GM21381 (cell line): Measurements from ENCODE around the gene SRCAP.

Source experiments
- ATAC-seq: cut with Tn5 transposase; IDR thresholded peaks from one replicate; pipeline ENCODE4 v1.9.1; 2021; ENCODE audit warnings: mild to moderate bottlenecking, moderate library complexity; ENCODE audit not compliant: unreplicated experiment

Gene SRCAP

DNA sequence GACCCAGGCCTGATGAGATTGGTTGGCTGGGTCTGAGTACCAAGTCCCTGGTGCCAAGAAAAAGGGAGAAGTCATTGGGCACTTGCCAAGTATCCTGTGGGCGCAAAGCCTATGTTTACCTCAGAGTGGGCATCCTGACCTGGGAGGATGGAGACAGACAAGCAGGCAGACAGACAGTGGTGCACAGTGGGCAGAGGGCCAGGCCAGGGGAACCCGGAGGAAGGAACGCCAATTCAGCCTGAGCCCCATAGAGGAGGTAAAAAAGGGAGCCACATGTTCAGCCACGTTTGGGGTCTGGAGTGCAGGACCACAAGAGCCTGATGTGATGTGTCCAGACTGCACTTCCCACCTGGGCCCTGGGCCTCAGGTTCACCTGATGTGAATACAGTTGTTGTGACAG, 54.6 kb downstream of the SRCAP start:
- ATAC-seq: no peak

DNA sequence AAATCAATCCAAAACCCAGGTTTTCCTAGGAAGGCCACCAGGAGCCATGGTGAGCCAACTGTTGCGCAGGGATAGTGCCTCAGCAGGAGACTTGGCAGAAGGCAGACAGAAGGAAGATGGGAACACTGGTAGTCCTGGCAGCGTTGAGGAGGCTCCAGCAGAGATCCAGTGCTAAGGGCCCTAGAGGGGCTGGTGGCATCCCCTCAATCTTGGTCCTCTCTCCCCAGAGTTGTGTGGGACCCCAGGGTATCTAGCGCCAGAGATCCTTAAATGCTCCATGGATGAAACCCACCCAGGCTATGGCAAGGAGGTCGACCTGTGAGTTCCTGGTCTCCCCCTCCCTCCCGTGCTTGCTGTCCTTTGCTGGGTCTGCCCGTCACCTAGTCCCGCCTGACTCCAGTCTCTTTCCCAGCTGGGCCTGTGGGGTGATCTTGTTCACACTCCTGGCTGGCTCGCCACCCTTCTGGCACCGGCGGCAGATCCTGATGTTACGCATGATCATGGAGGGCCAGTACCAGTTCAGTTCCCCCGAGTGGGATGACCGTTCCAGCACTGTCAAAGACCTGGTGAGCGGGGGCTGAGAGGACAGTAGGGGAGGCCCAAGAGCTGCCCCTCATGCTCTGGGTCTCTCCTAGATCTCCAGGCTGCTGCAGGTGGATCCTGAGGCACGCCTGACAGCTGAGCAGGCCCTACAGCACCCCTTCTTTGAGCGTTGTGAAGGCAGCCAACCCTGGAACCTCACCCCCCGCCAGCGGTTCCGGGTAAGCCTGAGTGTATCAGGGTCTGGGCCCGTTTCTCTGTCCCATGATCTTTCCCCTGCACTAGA, 57.2 kb downstream of the SRCAP start:
- no peak for ATAC-seq

DNA sequence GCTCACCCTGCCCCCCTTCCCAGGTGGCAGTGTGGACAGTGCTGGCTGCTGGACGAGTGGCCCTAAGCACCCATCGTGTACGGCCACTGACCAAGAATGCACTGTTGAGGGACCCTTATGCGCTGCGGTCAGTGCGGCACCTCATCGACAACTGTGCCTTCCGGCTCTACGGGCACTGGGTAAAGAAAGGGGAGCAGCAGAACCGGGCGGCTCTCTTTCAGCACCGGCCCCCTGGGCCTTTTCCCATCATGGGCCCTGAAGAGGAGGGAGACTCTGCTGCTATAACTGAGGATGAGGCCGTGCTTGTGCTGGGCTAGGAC, 57.8 kb downstream of the SRCAP start:
- ATAC-seq: no peak

DNA sequence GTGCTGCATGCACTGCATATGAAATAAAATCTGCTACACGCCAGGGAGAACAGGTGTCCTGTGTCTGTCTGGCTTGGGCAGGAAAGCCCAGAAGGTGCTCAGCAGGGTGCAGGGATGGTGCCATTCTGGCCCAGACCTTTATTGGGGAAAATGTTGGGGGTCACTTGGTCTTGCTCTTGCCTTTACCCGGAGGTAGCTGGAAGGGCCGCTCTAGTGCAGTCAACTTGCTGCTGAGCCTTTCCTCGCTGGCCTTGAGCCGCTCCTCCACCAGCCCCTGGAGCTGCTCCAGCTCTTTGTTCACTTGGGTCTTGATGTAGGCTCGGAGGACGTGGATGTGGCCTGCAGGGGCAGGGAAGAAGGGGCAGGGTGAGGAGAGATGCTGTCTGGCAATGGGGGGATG, 58.3 kb downstream of the SRCAP start:
- ATAC-seq: no peak

DNA sequence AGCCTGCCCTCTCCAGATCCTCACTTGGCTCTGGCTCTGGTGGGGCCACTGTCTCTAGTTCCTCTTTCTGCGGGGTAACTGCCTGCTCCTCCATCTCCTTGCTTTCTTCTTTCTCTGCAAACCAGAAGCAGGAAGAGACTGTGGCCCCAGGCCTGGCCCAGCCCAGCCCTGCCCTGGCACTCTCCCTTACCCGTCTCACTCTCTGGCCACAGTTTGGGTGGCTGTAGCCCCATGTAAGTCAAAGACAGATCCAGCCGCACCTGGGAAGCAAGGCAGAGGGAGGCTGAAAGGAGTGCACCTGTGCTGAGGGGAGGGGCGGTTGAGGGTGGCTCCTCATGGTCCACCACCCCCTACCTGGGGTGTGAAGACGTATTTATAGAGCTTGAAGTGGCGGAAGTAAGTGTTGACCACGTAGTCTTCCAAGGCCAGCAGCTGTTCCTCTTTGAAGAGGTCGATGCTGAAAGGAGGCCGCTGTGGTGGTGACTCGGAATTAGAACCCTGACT, 60.1 kb downstream of the SRCAP start:
- ATAC-seq: no peak

DNA sequence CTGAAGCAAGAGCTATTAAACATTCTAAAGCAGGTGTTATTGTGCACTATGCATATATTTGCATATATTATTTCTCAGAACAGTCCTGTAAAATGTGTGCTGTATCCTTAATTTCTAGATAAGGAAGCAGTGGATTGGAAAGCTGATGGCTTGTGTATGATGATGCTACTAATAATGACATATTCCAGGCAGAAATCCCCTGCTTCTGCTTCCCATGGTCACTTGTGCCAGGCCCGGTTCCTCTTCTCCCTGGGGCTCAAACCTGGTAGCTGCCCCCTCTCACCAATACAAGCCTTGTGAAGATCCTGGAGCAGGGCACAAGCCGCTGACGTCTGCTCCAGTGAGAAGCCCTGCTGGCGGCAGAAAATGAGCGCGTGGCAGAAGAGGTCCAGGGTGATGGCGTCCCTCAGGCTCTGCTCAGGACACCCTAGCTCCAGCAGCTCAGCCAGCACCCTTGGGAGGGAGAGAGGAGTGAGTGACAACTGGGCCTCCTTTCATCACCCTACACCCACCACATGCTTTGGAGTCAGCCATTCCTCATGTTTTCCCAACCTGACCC, 61.1 kb downstream of the SRCAP start:
- no peak for ATAC-seq

DNA sequence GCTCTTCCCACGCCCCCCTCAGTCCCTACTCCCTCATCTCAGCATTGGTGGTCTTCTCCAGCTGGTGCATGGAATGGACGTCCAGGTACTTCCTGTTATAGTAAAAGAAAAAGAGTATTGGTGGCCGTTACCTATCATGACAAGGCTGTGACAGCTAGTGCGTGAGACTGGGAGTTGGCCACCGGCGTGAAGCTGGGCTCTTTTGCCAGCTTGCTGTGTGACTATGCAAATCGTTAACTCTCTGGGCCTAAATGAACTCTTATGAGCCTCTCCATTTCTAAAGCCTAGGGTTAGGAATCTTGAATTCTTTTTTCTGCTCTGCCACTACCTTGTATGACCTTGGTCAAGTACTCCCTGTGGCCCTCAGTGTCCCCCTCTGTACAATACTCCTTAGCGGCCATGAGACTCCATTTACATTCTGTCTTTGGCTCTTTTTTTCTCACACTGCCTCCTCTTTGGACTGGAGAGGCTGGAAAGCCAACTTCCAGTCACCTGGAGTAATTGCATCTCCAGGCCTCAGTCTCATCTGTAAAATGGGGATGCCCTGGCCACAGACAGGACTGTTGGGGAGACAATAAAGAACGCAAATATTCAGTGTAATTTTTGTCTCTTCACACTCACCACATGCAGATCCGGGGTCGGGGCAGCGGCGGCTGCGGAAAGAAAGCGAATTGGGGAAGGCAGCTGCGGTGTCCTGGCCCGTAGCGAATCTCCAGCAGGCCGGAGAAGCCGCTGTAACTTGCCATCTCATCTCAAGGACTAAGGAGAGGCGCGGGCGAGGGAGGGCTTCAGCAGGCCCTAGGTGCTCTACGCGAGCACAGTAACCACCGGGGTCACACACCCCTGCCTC, 61.8 kb downstream of the SRCAP start:
- ATAC-seq: no peak

DNA sequence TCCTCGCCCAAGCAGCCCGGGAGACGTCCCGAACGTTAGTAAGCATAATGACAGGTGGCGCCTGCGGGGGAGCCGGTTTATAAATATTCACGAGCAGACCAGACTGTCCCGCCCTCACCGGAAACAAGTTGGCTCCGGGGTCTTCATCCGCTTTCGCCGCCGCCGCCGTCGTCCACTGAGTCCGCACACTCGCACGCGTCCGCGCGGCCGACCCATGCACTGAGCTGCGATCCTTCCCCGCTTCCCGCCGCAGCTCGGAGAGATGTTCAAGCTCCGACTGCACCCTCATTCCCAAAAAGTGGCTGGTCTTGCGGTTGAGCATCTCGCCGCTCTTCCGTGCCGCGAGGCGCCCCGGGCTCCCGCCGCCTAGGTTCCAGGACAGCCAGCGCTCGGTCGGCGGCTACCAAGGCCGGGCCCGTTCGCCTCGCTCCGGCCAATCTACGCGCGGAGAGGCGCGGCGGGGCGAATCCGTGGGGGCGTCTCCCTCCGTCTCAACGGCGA, 62.5 kb downstream of the SRCAP start:
- peak; percentile 18 for ATAC-seq

DNA sequence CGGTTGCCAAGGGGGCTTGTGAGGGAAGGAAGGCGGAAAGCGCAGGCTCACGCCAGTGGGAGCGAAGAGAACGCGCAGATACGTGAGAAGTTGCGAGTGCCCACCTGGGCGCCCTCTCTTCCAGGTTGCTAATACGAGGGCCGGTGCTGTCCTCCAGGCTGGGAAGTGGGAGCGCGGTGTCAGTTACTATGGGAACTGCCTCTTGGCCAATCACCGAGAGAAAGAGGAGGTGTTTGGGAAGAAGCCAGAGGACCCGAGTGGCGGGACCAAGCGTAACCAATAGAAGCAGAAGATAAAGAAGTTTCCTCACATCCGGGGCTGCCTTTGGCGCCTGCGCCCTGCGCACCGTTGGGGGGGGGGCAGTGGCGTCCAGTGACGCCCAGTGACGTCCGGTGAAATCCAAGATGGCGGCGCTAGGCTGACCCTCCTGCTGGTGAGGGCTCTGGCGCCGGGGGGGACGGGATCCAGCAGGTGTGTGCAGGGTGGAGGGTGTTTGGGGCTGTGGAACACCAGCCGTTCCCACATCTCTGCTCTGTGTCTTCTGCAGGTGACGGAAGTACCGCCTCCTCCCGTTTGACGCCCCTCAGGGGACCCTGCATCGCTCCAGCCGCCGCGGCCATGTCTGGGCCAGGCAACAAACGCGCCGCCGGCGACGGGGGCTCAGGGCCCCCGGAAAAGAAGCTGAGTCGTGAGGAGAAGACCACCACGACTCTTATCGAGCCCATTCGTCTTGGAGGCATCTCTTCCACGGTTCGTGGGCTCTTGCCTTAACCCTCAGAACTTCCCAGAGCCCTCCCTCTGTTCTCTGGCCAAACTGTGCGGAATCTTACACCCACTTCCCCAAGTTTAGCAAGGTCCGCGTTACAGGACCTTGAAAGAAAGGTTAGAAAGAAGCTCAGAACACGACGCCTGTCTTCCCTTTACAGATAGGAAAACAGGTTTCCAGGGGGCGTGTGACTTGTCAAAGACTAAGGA, 63.2 kb downstream of the SRCAP start, which contains the start of the genes CFAP119 and RNF40:
Gene CFAP119, minus strand, starts transcription at position 135 of the 975 bp plus-strand sequence. CDS start 314 bp downstream, outside the sequence.
Gene RNF40, plus strand, starts transcription at position 395 of the 975 bp plus-strand sequence. Its CDS starts 224 bp downstream, at position 619.
- peak; percentile 87 for ATAC-seq

DNA sequence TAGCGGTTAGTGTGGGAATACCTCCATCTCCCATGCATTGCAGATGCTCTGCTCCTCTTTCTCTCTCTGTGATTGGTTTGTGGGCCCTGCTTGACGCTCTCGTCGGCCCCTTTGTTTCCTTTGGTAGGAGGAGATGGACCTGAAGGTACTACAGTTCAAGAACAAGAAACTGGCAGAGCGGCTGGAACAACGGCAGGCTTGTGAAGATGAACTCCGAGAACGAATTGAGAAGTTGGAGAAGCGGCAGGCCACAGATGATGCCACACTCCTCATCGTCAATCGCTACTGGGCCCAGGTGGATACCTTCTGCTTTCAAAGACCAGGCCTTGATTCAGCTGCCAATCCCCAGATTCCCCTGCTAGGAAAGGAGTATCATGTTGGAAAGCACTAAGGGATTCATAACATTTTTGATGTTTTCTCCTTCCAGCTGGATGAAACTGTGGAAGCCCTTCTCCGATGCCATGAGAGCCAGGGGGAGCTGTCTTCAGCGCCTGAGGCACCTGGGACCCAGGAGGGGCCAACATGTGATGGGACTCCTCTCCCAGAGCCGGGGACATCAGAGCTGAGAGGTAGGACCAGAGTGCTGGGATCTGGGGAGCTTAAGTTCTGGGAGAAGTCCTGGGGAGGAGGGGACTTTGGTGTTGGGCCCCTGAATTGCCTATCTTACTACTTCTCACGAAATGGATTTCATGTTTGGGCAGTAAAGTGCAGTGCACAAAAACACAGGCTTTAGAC, 64.2 kb downstream of the SRCAP start:
- ATAC-seq: no peak

DNA sequence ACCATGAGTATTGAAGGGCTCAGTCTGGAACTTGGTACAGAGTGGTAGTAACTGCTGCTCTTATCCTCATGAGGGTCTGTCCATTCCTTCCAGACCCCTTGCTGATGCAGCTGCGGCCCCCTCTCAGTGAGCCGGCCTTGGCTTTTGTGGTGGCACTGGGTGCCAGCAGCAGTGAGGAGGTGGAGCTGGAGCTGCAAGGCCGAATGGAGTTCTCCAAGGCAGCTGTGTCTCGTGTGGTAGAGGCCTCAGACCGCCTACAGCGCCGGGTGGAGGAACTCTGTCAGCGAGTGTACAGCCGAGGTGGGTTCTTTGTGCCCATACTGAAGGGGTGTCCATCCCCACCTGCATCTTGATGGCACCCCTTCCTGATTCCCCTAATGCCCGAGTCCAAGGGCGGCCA, 65.1 kb downstream of the SRCAP start:
- ATAC-seq: no peak

DNA sequence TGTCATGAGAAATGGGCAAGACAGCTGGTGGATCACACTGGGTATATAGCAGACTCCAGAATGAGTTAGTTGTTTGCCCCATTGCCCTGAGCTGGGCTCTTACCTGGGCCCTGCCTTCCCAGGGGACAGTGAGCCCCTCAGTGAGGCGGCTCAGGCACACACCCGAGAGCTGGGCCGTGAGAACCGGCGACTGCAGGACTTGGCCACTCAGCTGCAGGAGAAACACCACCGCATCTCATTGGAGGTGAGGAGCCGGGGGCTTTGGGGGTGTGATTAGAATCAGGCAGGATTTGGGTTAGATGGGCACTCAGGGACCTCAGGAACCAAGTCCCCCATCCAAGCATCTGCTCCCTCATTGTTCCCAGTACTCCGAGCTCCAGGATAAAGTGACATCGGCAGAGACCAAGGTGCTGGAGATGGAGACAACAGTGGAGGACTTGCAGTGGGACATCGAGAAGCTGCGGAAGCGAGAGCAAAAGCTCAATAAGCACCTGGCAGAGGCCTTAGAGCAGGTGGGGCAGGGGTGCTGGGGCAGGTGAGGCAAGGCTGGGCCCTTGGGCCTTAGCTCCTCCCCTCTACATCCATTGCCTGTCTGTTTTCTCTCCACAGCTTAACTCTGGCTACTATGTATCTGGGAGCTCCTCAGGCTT, 66.0 kb downstream of the SRCAP start:
- ATAC-seq: no peak

DNA sequence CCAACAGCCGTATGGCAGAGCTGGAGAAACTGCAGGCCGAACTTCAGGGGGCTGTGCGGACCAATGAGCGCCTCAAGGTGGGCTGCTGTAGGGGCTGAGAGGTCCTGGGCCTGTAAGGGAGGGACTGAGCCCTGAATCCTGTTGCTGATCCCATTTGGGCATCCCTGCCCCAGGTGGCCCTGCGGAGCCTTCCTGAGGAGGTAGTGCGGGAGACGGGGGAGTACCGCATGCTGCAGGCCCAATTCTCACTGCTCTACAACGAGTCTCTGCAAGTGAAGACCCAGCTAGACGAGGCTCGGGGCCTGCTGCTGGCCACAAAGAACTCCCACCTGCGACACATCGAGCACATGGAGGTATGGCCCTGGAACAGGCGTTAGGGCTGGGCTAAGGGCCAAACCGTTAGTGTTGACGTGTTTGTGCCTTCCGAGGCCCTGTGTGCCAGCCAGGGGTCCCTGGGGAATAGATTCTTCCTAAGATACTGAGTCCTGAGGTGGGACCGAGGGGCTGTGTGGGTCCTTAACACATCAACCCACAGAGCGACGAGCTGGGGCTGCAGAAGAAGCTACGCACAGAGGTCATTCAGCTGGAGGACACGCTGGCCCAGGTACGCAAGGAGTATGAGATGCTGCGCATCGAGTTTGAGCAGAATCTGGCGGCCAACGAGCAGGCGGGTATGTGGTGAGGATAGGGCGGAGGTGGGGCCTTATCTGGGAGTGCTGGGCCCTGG, 67.4 kb downstream of the SRCAP start:
- ATAC-seq: no peak

DNA sequence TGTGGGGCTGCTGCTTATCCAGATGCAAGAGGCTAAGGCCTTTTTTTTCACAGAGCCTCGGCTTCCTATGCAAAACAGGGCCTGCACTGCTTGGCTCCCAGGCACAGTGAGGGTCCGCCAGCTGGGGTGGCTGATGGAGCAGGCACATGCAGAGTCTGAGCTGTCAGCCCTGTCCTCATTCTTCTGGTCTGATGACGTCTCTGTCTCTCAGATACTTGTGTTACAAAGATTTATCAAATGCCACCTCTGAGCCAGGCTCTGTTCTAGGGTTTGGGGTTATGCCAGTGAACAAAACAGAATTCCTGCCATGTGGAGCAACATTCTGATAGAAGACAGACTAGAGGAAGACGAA, 67.9 kb downstream of the SRCAP start:
- ATAC-seq: no peak

DNA sequence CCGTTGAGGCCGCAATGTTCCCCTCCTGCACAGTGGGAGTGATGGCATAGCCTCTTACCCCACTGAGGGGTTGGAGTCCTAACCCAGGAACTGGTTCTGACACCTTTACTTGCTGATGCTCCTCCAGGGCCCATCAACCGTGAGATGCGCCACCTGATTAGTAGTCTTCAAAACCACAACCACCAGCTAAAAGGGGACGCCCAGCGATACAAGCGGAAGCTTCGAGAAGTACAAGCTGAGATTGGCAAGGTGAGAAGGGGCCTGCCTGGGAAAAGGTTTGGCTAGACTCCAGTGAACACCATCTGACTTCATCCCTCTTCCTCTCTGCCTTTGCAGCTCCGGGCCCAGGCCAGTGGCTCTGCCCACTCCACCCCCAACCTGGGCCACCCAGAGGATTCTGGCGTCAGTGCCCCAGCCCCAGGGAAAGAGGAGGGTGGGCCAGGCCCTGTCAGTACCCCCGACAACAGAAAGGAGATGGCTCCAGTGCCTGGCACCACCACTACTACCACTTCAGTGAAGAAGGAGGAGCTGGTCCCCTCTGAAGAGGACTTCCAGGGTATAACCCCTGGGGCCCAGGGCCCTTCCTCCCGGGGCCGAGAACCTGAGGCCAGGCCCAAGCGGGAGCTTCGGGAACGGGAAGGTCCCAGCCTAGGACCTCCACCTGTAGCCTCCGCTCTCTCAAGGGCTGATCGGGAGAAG, 68.9 kb downstream of the SRCAP start:
- ATAC-seq: no peak

DNA sequence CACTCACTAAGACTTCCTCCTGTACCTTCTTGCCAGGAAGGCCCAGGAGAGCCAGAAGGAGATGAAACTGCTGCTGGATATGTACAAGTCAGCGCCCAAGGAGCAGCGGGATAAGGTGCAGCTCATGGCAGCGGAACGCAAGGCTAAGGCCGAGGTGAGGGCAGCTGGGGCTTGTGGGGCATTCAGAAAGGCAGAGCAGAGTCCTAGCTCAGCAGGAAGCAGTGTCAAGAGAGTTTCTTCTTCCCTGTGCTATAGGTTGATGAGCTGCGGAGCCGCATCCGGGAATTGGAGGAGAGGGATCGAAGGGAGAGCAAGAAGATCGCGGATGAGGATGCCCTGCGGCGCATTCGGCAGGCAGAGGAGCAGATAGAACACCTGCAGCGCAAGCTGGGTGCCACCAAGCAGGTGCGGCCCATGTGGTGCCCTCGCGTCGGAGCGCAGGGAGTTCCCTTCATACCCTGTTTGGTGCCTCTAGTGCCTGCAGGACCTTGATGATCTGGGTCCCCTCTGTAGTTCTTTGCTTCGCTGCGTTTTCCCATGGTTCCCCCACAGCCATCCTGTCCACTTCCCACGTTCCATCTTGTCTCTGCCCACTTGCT, 69.7 kb downstream of the SRCAP start:
- ATAC-seq: no peak

DNA sequence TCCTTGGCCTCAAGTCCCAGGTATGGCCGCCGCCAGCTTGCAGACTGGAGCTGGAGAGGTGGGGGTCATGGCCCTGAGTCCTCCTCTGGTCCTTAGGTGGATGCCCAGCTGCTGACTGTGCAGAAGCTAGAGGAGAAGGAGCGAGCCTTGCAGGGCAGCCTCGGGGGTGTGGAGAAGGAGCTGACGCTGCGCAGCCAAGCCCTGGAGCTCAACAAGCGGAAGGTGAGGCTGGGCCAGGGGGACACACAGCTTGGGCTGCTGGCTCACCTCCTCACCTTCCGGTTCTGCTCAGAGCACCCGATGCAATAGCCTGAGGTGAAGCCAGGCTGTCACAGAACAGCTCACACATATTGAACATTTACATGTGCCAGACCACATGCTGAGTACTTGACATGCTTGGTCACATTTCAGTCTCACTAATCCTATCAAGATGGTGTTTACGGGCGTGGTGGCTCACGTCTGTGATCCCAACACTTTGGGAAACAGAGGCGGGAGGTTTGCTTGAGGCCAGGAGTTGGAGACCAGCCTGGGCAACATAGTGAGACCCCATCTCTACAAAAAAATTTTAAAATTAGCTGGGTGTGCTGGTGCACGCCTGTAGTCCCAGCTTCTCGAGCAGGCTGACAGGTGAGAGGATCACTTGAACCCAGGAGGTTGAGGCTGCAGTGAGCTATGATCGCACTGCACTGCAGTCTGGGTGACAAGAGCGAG, 70.6 kb downstream of the SRCAP start:
- no peak for ATAC-seq
